Fibroblast of skin of right biceps (primary cell): ENCODE results near the gene NEU4.

Experiments
- DNase-seq: peaks from one replicate; pipeline ENCODE4 v3.0.0-alpha.2; 2013

NEU4 gene

GRCh38 chr2:241854342-241855244 lies 45.6 kb downstream of the NEU4 start:
- no peak for DNase-seq

DNA sequence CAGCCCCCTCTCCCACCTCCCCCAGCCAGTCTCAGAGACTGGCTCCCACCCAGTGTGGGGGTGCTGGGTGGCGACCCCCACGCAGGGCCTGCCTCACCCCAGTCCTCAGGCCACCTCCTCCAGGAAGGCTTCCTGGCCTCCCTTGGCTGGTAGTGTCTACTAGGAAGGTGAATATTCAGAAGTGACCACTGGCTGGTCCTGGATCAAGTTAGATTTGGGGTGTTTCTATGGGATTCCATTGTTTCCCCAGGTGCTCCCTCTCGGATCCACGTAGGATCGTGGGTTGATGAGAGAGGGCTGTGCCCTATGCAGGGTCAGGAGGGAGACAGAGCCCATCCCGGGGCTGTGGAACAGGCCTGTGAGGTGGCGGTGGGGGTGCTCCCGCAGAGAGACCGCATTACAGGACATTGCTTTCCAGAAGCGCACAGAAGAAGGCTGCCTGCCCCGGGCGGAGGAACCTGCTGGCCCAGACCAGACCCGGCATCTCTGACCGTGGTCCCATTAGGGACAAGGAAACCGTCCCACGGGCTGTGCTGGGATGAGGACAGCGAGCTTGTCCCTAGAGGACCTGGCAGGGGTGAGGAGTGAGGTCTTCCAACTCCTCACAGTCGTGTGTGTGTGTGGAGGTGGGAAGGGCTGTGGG lies 46.4 kb downstream of the NEU4 start:
- no peak for DNase-seq

DNA sequence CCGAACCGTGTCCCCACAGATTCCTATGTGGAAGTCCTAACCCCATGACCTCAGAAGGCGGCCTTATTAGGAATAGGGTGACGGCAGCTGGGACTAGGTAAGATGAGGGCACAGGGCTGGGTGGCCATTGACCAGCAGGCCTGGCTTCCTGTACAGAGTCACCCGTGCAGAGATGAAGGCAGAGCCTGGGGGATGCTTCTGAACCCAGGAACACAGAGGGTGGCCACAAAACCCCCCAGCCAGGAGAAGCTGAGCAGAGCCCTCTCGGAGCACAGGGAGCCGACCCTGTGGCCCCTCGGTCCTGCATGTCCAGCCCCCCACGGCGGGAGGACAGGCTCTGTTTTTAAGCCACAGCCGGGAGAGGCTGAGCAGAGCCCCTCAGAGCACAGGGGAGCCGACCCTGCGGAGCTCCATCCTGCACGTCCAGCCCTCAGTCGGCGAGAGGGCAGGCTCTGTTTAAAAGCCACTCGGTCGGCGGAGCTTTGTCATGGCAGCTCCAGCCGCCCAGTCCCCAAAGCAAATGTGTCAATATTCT lies 47.0 kb downstream of the NEU4 start:
- DNase-seq = no peak

GRCh38 chr2:241857041-241857541 lies 48.1 kb downstream of the NEU4 start:
- DNase-seq = no peak

DNA sequence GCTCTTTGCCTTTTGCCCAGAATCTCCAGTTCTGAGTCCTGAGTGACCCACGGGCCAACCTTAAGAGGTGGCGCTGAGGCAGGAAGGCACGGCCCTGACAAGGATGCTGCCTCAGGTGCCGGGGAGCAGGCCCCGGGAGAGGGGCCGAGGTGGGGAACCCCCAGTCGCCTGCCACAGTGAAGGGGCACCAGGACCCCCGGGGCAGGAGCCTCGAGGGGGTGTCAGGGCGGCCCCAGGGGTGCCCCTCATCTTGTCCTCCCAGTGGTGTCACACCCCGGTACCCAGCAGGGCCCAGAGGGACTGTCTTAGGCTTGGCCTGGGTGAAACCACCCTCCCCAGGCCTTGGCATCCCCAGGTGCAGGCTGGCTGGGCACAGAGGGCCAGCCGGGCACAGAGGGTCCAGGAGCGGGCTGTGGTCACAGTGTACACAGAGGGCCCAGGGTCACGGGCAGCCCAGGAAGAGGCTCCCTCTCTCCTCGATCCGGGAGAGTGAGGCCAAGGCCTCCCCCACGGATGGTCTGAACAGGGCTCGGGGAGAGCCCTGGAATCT lies 48.7 kb downstream of the NEU4 start:
- no peak for DNase-seq

DNA sequence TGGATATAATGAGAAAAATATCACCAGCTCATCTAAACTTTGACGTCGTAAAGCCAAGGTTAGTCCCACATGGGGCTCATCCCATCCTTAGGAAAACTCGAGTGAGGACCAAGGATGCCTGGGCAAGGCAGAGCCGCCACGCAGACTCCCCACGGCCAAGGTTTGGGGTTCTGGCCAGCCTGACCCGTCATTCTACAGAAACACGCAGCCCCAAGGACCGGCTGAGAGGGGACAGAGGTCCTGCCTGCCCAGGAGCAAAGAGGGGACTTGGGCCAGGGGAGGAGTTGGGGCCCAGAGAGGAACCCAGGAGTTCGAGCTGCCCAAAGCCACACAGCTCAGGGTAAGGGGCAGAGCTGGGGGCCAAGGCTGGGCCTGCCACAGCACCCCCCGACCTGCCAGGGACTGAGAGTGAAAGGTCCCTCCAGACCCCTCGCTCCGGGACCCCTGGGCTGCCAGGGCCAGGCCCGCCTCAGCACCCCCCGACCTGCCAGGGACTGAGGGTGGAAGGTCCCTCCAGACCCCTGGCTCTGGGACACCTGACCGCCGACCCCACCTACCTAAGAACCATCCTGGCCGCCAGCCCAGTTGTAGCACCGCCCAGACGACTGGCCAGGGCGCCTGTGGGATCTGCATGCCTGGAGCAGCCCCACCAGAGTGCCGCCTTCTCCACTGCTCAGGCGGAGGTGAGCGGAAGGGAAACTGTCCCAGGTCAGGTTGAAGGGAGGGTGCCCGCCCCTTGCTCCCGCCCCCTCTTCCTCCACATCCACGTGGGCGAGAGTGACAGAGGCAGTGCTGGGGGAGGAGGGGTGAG lies 49.4 kb downstream of the NEU4 start, which contains the start of gene PDCD1:
Gene PDCD1 (minus strand): TSS at position 689 of the 811 bp plus-strand sequence. CDS start 56 bp downstream, at position 633.
- no peak for DNase-seq

DNA sequence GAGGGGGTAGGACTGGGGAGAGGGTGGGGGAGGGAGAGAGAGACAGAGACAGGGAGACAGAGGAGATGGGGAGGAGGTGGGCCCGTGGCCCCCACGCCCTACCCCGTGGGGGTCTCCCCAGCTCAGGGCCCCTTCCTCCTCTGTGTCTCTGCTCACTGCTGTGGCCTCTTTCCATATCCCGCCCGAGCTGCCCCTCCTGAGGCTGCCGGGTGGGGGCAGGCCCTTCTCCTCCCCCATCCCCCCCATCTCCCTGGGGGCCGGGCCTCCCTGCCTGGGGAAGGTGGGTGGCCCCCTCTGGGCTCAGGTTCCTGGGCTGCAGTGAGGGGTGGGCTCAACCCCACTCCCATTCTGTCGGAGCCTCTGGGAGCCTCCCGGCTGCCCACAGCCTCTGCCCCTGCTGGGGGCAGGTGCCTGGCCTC lies 50.0 kb downstream of the NEU4 start:
- no peak for DNase-seq

GRCh38 chr2:241859436-241860183 lies 50.6 kb downstream of the NEU4 start:
- DNase-seq = peak; percentile 24

DNA sequence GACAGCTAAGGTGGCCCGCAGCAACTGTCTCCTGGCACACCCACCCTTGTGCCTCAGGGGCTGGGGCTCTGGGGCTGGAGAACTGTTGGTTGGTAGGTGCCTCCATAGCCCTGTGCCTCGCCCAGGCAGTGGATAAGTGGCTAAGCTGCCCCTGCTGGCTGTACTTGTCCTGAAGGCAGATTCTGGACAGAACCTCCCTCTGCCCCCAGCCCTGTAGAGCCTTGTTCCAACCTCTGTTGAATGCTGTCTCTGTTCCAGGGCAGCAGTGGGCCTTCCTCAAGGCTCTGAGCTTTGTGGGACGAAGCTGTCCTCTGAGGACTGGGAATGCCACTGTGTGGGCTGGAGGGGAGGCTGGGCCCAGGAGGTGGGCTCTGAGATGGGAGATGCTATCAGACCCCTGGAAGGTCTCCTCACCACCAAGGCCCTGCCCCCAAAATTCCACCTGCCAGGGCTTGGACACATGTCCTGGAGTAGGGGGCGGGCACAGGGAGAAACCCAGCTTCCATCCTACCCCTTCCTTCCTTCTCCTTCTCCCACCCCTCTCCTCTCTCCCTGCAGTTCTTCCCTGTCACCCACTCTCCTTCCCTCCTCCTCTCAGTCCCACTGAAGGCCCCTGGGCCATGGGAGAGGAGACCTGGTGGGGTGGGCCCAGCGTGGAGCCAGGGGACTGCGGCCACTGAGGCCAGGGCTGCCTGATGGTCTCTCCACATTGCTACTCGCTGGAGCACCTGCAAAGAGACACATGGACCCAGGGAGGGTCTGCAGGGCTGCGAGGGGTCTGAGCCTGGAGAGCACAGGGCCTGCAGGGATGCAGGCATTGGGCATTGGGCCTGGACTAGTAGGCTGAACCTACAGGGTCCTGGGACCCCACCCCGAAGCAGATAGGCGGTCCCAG lies 51.4 kb downstream of the NEU4 start:
- DNase-seq = no peak

GRCh38 chr2:241861264-241861663 lies 52.3 kb downstream of the NEU4 start:
- no peak for DNase-seq

DNA sequence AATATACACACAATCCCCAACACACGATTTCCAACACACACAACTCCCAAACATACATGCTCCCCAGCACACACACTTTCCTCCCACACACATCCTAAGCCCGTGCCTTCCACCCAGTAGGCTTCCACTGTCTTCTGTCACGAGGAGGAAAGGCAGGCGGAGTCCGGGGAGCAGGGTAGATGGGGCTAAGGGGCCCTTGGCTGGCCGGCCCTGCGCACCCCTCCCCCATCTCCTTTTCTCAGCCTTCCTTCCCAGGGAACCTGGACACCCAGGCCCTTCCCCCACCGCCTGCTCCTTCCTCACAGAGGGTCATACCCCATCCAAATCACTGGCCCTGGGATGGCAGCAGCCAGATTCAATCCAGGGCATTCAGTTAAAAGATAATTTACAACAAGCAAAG lies 53.1 kb downstream of the NEU4 start:
- DNase-seq = no peak

DNA sequence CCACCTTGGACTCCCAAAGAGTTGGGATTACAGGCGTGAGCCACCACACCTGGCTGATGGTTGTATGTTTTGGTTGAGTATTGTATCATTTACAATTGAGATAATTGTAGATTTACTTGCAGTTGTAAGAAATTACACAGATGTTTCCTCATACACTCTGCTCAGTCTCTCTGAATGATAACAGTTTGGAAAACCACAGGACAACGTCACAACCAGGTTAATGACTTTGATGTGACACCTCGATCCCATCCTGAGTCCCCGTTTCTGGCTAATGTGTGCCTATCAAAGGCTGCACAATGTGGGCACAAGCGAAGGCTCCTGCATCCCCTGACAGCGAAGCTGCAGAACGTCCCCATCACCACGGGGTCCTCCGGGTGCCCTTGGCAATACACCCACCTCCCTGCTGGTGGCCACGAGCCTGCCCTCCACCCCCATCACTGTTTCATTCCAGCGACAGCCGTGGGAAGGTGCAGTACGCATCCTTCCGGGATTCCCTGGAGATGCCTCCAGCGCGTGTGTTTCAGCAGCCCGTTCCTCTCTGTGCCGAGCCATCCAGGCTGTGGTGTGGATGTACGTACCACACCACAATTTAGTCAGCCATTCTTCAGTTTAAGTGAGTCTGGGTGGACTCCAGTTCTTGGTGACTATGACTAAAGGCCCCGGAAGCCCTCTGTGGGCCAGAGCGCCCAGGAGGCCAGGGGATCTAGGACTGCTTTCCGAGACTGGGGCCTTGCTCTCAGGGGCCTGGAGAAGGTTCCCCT lies 54.0 kb downstream of the NEU4 start:
- no peak for DNase-seq

- peak; percentile 30 for DNase-seq
Measured at GRCh38 chr2:241863536-241863954, 54.6 kb downstream of the NEU4 start.

GRCh38 chr2:241864168-241864849 lies 55.3 kb downstream of the NEU4 start:
- no peak for DNase-seq

DNA sequence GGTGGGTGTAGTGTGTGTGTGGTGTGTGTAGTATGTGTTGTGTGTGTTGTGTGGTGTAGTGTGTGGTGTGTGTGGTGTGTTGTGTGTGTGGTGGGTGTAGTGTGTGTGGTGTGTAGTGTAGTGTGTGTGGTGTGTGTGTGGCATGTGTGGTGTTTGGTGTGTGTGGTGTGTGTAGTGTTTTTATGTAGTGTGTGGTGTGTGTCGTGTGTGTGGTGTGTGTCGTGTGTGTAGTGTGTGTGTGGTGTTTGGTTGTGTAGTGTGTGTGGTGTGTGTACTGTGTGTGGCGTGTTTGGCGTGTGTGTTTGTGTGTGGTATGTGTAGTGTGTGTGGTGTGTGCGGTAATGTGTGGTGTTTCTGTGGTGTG lies 55.8 kb downstream of the NEU4 start:
- no peak for DNase-seq

DNA sequence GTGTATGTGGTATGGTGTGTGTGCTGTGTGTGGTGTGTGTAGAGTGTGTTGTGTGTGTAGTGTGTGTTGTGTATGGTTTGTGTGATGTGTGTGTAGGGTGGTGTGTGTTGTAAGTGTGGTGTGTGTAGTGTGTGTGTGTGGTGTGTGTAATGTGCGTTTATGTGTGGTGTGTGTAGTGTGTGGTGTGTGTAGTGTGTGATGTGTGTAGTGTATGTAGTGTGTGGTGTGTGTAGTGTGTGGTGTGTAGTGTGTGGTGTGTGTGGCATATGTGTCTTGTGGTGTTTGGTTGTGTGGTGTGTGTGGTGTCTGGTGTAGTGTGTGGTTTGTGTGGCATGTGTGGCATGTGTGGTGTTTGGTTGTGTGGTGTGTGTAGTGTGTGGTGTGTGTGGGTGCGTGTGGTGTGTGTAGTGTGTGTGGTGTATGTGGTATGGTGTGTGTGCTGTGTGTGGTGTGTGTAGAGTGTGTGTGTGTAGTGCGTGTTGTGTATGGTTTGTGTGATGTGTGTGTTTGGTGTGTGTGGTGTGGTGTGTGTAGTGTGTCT lies 56.5 kb downstream of the NEU4 start:
- no peak for DNase-seq

DNA sequence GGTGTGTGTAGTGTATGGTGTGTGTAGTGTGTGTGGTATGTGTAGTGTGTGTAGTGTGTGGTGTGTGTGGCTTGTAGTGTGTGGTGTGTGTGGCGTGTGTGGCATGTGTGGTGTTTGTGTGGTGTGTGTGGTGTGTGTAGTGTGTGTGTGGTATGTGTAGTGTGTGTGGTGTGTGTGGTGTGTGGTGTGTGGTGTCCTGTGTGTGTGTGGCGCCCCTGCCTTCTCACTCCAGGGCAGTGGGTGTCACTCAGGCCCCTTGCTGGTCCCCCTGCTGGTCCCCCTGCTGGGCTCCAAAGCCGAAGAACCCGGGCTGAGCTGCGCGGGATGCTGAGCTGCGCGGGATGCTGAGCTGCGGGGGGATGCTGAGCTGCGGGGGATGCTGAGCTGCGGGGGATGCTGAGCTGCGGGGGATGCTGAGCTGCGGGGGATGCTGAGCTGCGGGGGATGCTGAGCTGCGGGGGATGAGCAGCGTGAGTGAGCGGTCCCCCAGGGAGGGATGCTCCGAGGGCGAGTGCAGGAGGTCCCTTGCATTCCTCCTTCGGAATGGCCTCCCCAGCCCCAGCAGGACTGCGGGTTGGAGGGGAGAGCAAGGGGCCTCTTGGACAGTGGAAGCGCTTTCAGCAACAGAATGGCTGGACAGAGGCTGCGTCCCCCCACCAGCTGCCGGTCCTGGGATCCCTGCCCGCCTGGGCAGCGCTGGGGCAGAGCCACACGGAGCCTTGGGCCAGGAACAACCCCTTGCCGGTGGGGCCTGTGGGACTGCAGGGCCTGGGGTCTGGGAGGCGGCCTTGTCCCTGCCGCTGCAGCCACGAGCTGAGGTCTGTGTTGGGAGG lies 57.2 kb downstream of the NEU4 start:
- DNase-seq = no peak
